Tibial nerve (tissue), 4 donors: ENCODE data around the gene ARMC6. TPM values are rescaled to one million over a fixed set of nuclear protein-coding genes. Genes with fewer than 3 reads are reported as not detected.
"Not testable (repeated sequence)": the region's sequence is repeated elsewhere in the genome, so short reads cannot be mapped to it uniquely, and the experiment has no call there.

Source experiments
- DNase-seq, 2 donors: peaks; one replicate each; pipeline ENCODE4 v3.0.0-alpha.2; 2019; ENCODE audit warnings: low spot score in 2 of 2
- H3K27ac ChIP-seq, 4 donors: fragments of 200-600 bp; sonication (generic) in 3 of 4; one replicate each; pipeline ENCODE4 v1.5.1; 2017 to 2019; ENCODE audit warnings: mild to moderate bottlenecking in 1 of 4
- H3K27me3 ChIP-seq, 2 donors: fragments of 200-600 bp; sonication (generic) in 1 of 2; one replicate each; pipeline versions ENCODE4 v1.5.1 to v1.6.0; 2017 to 2019
- H3K36me3 ChIP-seq, 3 donors: fragments of 200-600 bp; sonication (generic); one replicate each; pipeline ENCODE4 v1.5.1; 2018 to 2019
- H3K4me1 ChIP-seq, 4 donors: fragments of 200-600 bp; sonication (generic) in 3 of 4; one replicate each; pipeline ENCODE4 v1.5.1; 2017 to 2019
- H3K4me3 ChIP-seq, 4 donors: fragments of 200-600 bp; sonication (generic) in 3 of 4; one replicate each; pipeline ENCODE4 v1.5.1; 2017 to 2019; ENCODE audit warnings: mild to moderate bottlenecking in 1 of 4, moderate library complexity in 1 of 4
- H3K9me3 ChIP-seq, 4 donors: fragments of 200-600 bp; sonication (generic) in 3 of 4; one replicate each; pipeline ENCODE4 v1.5.1; 2017 to 2019
- EP300 ChIP-seq, 2 donors: sonication (generic); formaldehyde crosslinking; IDR thresholded peaks; one replicate each; pipeline ENCODE4 v1.6.1; 2017; ENCODE audit warnings: antibody characterized with exemption in 2 of 2, mild to moderate bottlenecking in 1 of 2
- POLR2A ChIP-seq, 2 donors: fragments of 450-650 bp; IDR thresholded peaks; one replicate each; pipeline ENCODE4 v1.6.1; 2017; ENCODE audit warnings: antibody characterized with exemption in 2 of 2, mild to moderate bottlenecking in 2 of 2, moderate library complexity in 2 of 2
- WGBS, 2 donors: methylation state at CpG; one replicate each; pipeline ENCODE4 v1.1.5; 2018; 5-methylcytosine and 5-hydroxymethylcytosine counted together
- total RNA-seq, 4 donors: library from RNA; depleted of rRNA; stranded (reverse); fragments of >200 nt; gene quantifications; one replicate each; pipeline ENCODE4 v1.1.0, GENCODE V29; 2016
- TF ChIP-seq, protein P1 (sequence below), 5 experiments: fragments of 200-600 bp in 3 of 5; fragments of 450-650 bp in 2 of 5; sonication (generic) in 3 of 5; IDR thresholded peaks; one replicate each; pipeline ENCODE4 v1.5.1; 2016 to 2019; ENCODE audit warnings: antibody characterized with exemption in 5 of 5, mild to moderate bottlenecking in 3 of 5, moderate library complexity in 2 of 5

The ARMC6 gene
- total RNA-seq, 4 donors from 2014 or later = 20.0 to 40.8 (median 24.6) TPM

DNA sequence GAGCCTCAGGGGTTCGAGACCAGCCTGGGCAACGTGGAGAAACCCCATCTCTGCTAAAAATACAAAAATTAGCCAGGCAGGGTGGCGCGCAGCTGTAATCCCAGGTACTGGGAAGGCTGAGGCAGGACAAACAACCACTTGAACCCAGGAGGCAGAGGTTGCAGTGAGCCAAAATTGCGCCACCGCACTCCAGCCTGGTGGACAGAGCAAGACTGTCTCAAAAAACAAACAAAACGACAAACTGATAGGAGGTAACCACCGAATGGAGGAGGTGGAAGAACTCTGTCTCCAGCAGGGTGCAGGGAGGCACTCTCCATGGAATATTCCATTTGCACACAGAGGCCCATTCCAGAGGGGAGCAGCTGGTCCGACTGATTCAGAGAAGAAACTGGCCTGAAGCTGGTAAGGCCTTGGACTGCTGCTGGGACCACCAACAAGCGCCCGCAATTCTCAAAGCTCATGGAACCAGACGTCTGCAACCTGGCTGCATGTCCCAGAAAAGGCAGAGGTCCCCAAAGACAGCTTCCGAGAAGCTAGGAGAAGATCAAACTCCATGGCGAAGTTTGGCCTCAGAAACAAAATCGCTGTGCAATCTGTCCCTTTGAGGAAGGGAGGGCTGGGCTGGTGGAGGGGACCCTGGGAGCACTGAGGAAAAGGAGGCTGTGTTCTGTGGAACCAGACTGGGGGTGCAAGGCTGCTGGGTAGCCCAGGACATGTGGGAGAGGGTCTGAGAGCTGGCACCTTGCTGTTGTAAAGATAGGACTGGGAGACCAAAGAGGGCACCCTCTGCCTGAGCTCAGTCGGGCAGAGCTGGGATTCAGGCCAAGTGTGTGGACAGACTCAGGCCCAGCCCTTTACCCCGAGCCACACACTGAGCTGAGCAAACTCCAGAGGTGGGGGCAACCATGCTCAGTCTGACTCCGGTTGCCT lies 65.6 kb downstream of the ARMC6 start:
- Histone ChIP-seq H3K27ac (no peak overlapping the region), H3K4me1 (peaks cover 0 to 20% (median 0%) of the 10 kb centered on the region in 4 donors), H3K4me3 (no peak overlapping the region), H3K27me3 (no peaks in the 10 kb centered on the region), H3K36me3 (peaks cover 0 to 69% (median 0%) of the 10 kb centered on the region in 3 donors), H3K9me3 (no peaks in the 10 kb centered on the region)
- no peak for DNase-seq
- TF ChIP-seq POLR2A (IDR thresholded peaks at IDR 0.05) (no peak), EP300 (IDR thresholded peaks at IDR 0.05) (no peak)
- 81 to 84% methylated on average over 18 of the region's 18 CpGs for WGBS, 2 donors

DNA sequence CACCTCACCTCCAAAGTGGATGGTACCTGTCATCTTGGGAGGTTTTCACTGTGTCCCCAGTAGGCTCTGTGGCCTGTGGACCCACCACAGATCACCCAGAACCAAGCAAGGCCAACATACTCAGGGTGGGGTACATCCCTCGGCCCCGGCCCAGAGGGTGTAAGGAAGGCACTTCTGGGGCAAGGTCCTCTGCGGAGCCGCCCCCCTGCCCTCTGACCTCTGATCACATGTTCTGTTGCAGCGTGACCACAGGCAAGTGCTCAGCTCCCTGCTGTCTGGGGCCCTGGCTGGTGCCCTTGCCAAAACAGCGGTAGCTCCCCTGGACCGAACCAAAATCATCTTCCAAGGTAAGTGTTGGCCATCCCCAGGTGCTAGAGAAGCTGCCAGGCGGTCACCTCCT lies 68.1 kb downstream of the ARMC6 start:
- WGBS, 2 donors = 69 to 96% methylated on average over 4 to 8 of the region's 8 CpGs
- no peak for TF ChIP-seq POLR2A (IDR thresholded peaks at IDR 0.05)
- TF ChIP-seq, protein P1, sequence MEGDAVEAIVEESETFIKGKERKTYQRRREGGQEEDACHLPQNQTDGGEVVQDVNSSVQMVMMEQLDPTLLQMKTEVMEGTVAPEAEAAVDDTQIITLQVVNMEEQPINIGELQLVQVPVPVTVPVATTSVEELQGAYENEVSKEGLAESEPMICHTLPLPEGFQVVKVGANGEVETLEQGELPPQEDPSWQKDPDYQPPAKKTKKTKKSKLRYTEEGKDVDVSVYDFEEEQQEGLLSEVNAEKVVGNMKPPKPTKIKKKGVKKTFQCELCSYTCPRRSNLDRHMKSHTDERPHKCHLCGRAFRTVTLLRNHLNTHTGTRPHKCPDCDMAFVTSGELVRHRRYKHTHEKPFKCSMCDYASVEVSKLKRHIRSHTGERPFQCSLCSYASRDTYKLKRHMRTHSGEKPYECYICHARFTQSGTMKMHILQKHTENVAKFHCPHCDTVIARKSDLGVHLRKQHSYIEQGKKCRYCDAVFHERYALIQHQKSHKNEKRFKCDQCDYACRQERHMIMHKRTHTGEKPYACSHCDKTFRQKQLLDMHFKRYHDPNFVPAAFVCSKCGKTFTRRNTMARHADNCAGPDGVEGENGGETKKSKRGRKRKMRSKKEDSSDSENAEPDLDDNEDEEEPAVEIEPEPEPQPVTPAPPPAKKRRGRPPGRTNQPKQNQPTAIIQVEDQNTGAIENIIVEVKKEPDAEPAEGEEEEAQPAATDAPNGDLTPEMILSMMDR (IDR thresholded peaks at IDR 0.05) = no peak
- no peak for TF ChIP-seq EP300 (IDR thresholded peaks at IDR 0.05)

DNA sequence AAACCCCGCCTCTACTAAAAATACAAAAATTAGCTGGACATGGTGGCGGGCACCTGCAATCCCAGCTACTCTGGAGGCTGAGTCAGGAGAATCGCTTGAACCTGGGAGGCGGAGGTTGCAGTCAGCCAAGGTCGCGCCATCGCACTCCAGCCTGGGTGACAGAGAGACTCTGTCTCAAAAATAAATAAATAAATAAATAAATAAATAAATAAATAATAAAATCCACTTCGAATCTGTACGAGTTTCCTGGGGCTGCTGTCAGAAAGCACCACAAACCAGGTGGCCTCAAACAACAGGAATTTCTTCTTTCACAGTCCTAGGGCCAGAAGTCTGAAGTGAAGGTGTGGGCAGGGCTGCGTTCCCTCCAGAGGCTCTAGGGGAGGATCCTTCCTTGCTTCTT lies 69.2 kb downstream of the ARMC6 start:
- H3K4me1 ChIP-seq = peaks cover 0 to 19% (median 0%) of the 10 kb centered on the region in 4 donors
- H3K36me3 ChIP-seq = peaks cover 0 to 59% (median 0%) of the 10 kb centered on the region in 3 donors
- not testable (repeated sequence) for H3K27me3 ChIP-seq, H3K9me3 ChIP-seq, H3K4me3 ChIP-seq, H3K27ac ChIP-seq, DNase-seq
- WGBS, 2 donors = 93 to 95% methylated on average over 10 of the region's 10 CpGs

More for the DNA sequence above, 68.1 kb downstream of the ARMC6 start:
- Histone ChIP-seq H3K36me3 (peaks cover 0 to 66% (median 0%) of the 10 kb centered on the region in 3 donors), H3K4me3 (no peak overlapping the region), H3K27ac (no peak overlapping the region), H3K9me3 (no peaks in the 10 kb centered on the region), H3K27me3 (no peaks in the 10 kb centered on the region), H3K4me1 (peaks cover 0 to 19% (median 0%) of the 10 kb centered on the region in 4 donors)
- no peak for DNase-seq

DNA sequence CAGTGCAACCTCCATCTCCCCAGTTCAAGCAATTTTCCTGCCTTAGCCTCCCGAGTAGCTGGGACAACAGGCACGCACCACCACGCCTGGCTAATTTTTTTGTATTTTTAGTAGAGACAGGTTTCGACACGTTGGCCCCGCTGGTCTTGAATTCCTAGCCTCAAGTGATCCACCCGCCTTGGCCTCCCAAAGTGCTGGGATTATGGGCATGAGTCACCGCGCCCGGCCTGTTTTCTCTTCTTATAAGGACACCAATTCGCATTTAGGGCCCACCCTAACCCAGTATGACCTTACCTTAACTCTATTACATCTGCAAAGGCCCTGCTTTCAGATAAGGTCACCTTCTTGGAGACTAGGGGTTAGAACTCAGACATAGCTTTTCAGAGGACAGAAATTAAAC lies 69.8 kb downstream of the ARMC6 start:
- peaks cover 0 to 19% (median 0%) of the 10 kb centered on the region in 4 donors for H3K4me1 ChIP-seq
- DNase-seq = no peak
- peaks cover 0 to 59% (median 0%) of the 10 kb centered on the region in 3 donors for H3K36me3 ChIP-seq

DNA sequence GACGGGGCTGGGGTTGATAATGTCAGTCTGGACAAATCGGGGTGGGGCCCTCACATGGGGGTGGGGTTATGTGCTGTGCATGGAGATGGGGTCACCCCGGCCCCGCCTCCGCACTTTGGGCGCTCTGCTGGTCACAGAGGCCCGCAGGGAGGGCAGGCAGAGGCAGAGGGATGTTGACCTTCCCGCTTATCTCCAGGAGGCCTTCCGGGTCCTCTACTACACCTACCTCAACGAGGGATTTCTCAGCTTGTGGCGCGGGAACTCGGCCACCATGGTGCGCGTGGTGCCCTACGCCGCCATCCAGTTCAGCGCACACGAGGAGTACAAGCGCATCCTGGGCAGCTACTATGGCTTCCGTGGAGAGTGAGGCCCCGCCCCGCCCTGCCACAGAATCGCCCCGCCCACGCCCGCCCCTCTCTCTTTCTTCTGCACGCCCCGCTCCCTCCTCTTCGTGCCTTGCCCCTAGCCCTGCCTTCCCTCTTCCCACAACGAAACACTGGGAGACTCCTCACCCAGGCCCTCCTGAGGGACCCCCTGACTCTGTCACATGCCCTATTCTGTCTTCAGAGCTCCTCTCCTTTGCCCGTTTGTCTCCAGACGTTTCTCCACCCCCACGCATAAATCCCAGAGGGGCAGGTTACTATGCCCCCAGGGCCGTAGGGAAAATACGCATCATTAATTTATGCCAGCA lies 72.1 kb downstream of the ARMC6 start:
- peak in 1 of 2 donors; percentile 10 for TF ChIP-seq EP300 (IDR thresholded peaks at IDR 0.05)
- TF ChIP-seq, protein P1 (IDR thresholded peaks at IDR 0.05) = no peak
- Histone ChIP-seq H3K36me3 (peaks cover 0 to 47% (median 0%) of the 10 kb centered on the region in 3 donors), H3K9me3 (no peaks in the 10 kb centered on the region), H3K27me3 (no peaks in the 10 kb centered on the region), H3K4me1 (peaks cover 0 to 27% (median 2%) of the 10 kb centered on the region in 4 donors), H3K27ac (peak overlapping the region in 1 of 4 donors; percentile 32), H3K4me3 (peak overlapping the region in 3 of 4 donors; percentile 7 to 36 (median 27))
- DNase-seq = peak in 1 of 2 donors; percentile 57
- WGBS, 2 donors = 14 to 20% methylated on average over 25 to 34 of the region's 36 CpGs

More for the DNA sequence above, 69.8 kb downstream of the ARMC6 start:
- 96 to 98% methylated on average over 11 of the region's 11 CpGs for WGBS, 2 donors
- TF ChIP-seq EP300 (IDR thresholded peaks at IDR 0.05) (no peak), POLR2A (IDR thresholded peaks at IDR 0.05) (no peak)
- TF ChIP-seq, protein P1 (IDR thresholded peaks at IDR 0.05) = no peak
- Histone ChIP-seq H3K9me3 (no peaks in the 10 kb centered on the region), H3K27ac (no peak overlapping the region), H3K4me3 (no peak overlapping the region), H3K27me3 (no peaks in the 10 kb centered on the region)
